Lower leg skin (tissue), 3 donors: ENCODE measurements around the gene GPBP1.

Source experiments
- POLR2A ChIP-seq, 2 donors: fragments of 450-650 bp; IDR thresholded peaks; one replicate each; pipeline ENCODE4 v1.6.1; 2016 to 2017; ENCODE audit warnings: antibody characterized with exemption in 2 of 2, mild to moderate bottlenecking in 1 of 2, moderate library complexity in 1 of 2
- TF ChIP-seq, protein P1 (sequence below), 3 donors: fragments of 450-650 bp; IDR thresholded peaks; one replicate each; pipeline ENCODE4 v1.5.1; 2016; ENCODE audit warnings: antibody characterized with exemption in 3 of 3, mild to moderate bottlenecking in 3 of 3, moderate library complexity in 2 of 3

DNA sequence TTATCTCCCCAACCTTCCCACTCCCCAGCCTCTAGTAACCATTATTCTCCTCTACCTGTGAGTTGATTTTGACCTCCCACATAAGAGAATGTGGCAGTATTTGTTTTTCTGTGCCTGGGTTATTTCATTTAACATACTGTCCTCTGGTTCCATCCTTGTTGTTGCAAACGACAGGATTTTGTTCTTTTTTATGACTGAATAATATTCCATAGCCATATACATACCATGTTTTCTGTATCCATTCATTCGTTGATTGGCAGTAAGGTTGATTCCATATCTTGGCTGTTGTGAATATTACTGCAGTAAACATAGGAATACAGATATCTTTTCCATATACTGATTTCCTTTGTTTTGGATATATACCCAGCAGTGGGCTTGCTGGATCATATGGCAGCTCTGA is 20.8 kb downstream of the GPBP1 start:
- TF ChIP-seq, protein P1, sequence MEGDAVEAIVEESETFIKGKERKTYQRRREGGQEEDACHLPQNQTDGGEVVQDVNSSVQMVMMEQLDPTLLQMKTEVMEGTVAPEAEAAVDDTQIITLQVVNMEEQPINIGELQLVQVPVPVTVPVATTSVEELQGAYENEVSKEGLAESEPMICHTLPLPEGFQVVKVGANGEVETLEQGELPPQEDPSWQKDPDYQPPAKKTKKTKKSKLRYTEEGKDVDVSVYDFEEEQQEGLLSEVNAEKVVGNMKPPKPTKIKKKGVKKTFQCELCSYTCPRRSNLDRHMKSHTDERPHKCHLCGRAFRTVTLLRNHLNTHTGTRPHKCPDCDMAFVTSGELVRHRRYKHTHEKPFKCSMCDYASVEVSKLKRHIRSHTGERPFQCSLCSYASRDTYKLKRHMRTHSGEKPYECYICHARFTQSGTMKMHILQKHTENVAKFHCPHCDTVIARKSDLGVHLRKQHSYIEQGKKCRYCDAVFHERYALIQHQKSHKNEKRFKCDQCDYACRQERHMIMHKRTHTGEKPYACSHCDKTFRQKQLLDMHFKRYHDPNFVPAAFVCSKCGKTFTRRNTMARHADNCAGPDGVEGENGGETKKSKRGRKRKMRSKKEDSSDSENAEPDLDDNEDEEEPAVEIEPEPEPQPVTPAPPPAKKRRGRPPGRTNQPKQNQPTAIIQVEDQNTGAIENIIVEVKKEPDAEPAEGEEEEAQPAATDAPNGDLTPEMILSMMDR (IDR thresholded peaks at IDR 0.05): no peak
- no peak for TF ChIP-seq POLR2A (IDR thresholded peaks at IDR 0.05)
